Activated CD8-positive, alpha-beta memory T cell treated with anti-CD3 and anti-CD28 coated beads for 24 hours (primary cell): ENCODE results near the gene DKK3.

Source experiments
- DNase-seq: peaks from one replicate; pipeline ENCODE4 v3.0.0-alpha.2; 2020

The DKK3 gene

GRCh38 chr11:11966354-11966741 is 42.1 kb downstream of the DKK3 start:
- peak; percentile 28 for DNase-seq

GRCh38 chr11:11965656-11966353 is 42.6 kb downstream of the DKK3 start:
- peak; percentile 7 for DNase-seq

- DNase-seq, result no peak
These were observed 43.2 kb downstream of the DKK3 start for GRCh38 chr11:11965192-11965591.

- DNase-seq, result no peak
These were observed 43.7 kb downstream of the DKK3 start for GRCh38 chr11:11964774-11965150.

- no peak for DNase-seq
These were observed 44.3 kb downstream of the DKK3 start for GRCh38 chr11:11963842-11964773.

GRCh38 chr11:11963067-11963466 is 45.4 kb downstream of the DKK3 start:
- no peak for DNase-seq

- DNase-seq, result no peak
These were observed 46.9 kb downstream of the DKK3 start for GRCh38 chr11:11961399-11962028.

- DNase-seq, result no peak
These were observed 47.7 kb downstream of the DKK3 start for GRCh38 chr11:11960687-11961086.

- no peak for DNase-seq
These were observed 48.8 kb downstream of the DKK3 start for GRCh38 chr11:11959601-11960000.

GRCh38 chr11:11958403-11959231 is 49.8 kb downstream of the DKK3 start:
- no peak for DNase-seq

GRCh38 chr11:11956006-11956405 is 52.4 kb downstream of the DKK3 start:
- no peak for DNase-seq

GRCh38 chr11:11952036-11952435 is 56.4 kb downstream of the DKK3 start:
- DNase-seq, result no peak

GRCh38 chr11:11949482-11949881 is 58.9 kb downstream of the DKK3 start:
- DNase-seq, result no peak

- no peak for DNase-seq
These were observed 60.0 kb downstream of the DKK3 start for GRCh38 chr11:11948242-11948947.

- no peak for DNase-seq
These were observed 60.6 kb downstream of the DKK3 start for GRCh38 chr11:11947825-11948224.

- DNase-seq, result no peak
These were observed 61.5 kb downstream of the DKK3 start for GRCh38 chr11:11946878-11947277.

- DNase-seq, result no peak
These were observed 62.2 kb downstream of the DKK3 start for GRCh38 chr11:11946180-11946579.

- DNase-seq, result no peak
These were observed 64.0 kb downstream of the DKK3 start for GRCh38 chr11:11944444-11944843.

GRCh38 chr11:11942668-11943067 is 65.8 kb downstream of the DKK3 start:
- DNase-seq, result no peak

GRCh38 chr11:11940551-11940950 is 67.9 kb downstream of the DKK3 start:
- DNase-seq, result no peak

- DNase-seq, result no peak
These were observed 70.5 kb downstream of the DKK3 start for GRCh38 chr11:11937957-11938356.

GRCh38 chr11:11937433-11937832 is 71.0 kb downstream of the DKK3 start:
- DNase-seq, result no peak
